Measurements from ENCODE around the gene AGAP5. TPM values are rescaled to one million over a fixed set of nuclear protein-coding genes. Genes with fewer than 3 reads are reported as not detected.
"Not testable (repeated sequence)": the region's sequence is repeated elsewhere in the genome, so short reads cannot be mapped to it uniquely, and the experiment has no call there.

The AGAP5 gene
- total and polyA plus RNA-seq, 7 donors, result 1.2 to 5.9 (median 4.7) TPM

DNA sequence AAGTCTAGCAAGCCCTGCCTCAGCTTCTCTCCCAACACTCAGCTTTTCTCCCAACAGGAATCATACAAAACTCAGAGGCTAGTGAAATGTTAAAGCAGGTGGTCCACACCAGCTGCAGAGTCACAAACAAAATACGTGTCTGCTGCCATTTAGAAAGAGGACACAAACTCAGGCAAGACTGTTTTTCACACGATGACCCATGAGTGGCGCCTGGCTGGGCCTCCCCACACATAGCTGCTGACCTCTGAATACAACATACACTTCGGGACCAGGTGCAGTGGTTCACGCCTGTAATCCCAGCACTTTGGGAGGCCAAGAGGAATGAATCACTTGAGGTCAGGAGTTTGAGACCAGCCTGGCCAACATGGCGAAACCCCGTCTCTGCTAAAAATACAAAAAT is 35.2 kb downstream of the AGAP5 start:
- H3K27ac ChIP-seq; H3K4me1 ChIP-seq; H3K27me3 ChIP-seq; intact Hi-C loops (cut with DNase I); H3K9me3 ChIP-seq; H3K36me3 ChIP-seq; DNase-seq; H3K4me3 ChIP-seq: not testable (repeated sequence)
- WGBS, 2 donors, result 89% methylated on average over 7 of the region's 7 CpGs

DNA sequence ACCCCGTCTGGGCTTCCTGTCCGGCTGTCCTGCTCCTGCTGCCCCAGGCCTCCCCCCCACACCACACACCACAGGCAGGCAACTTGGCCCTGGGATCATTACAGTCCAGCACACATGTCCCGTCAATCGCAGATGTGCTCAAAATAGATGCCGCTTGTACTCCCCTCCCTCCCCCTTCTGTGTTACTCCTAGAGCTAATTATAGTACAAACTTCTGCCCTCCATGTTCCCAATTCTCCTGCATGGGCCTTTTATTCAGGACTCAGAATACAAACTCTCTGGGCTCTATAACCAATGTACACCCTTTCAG is 42.0 kb downstream of the AGAP5 start, which contains the start of gene SYNPO2L:
TSS of gene SYNPO2L (minus strand) at position 40 of the 309 bp plus-strand sequence. CDS start 107 bp downstream, outside the sequence.
- H3K27me3 ChIP-seq, result no peaks in the 10 kb centered on the region
- peak within 1 kb of the TSS in 1 of 4 donors; percentile 52 for H3K27ac ChIP-seq
- H3K4me3 ChIP-seq, result no peak within 1 kb of the TSS
- H3K9me3 ChIP-seq, result no peaks in the 10 kb centered on the region
- intact Hi-C loops (cut with DNase I), result no loop called here
- WGBS, 2 donors, result 77 to 89% methylated on average over 5 of the region's 5 CpGs
- peaks cover 0 to 12% (median 7%) of the 10 kb centered on the region in 4 donors for H3K4me1 ChIP-seq
- no peak for DNase-seq
- no peak for TF ChIP-seq POLR2AphosphoS5 (IDR thresholded peaks at IDR 0.05)
- TF ChIP-seq, protein P1, sequence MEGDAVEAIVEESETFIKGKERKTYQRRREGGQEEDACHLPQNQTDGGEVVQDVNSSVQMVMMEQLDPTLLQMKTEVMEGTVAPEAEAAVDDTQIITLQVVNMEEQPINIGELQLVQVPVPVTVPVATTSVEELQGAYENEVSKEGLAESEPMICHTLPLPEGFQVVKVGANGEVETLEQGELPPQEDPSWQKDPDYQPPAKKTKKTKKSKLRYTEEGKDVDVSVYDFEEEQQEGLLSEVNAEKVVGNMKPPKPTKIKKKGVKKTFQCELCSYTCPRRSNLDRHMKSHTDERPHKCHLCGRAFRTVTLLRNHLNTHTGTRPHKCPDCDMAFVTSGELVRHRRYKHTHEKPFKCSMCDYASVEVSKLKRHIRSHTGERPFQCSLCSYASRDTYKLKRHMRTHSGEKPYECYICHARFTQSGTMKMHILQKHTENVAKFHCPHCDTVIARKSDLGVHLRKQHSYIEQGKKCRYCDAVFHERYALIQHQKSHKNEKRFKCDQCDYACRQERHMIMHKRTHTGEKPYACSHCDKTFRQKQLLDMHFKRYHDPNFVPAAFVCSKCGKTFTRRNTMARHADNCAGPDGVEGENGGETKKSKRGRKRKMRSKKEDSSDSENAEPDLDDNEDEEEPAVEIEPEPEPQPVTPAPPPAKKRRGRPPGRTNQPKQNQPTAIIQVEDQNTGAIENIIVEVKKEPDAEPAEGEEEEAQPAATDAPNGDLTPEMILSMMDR (IDR thresholded peaks at IDR 0.05), result no peak
- TF ChIP-seq EP300 (IDR thresholded peaks at IDR 0.05), result no peak
- TF ChIP-seq POLR2A (IDR thresholded peaks at IDR 0.05), result no peak
- H3K36me3 ChIP-seq, result no peaks in the 10 kb centered on the region

DNA sequence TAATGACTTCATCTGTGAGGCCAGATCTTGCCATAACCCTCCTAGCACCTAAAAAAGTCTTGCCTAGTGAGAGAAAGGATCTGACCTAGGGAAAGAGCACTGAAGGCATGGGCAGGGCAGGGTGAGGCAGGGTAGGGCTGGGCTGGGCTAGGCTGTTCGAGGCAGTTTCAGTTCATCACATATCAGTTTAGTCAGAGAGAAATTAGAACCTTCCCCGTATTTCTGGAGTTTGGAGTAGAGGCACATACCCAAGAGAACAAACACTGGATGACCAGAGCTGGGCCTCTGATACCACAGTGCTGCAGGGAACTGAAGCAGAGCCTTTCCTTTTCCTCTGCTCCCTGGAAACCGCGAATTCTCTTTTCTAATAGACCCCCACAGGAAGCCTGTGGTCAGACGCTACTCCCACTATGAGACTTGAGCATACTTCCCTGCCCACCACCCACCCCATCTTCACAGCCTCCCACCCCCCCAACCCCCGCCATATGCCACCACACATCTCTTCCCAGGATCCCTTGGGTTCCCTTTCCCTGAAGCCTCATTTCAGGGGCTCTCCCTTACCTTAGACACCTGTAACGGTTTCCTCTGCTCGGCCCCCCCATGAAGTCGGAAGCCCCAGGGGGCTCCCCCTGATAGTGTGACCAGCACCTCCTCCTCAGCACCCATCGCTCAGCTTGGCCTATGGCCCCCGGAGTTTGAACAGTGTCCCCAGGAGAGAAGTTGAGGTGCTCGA is 42.5 kb downstream of the AGAP5 start:
- Histone ChIP-seq H3K9me3 (no peaks in the 10 kb centered on the region), H3K27me3 (no peaks in the 10 kb centered on the region), H3K36me3 (no peaks in the 10 kb centered on the region), H3K4me1 (peaks cover 0 to 15% (median 7%) of the 10 kb centered on the region in 4 donors), H3K4me3 (no peak overlapping the region), H3K27ac (peak overlapping the region in 1 of 4 donors; percentile 52)
- TF ChIP-seq POLR2A (IDR thresholded peaks at IDR 0.05), result no peak
- TF ChIP-seq EP300 (IDR thresholded peaks at IDR 0.05), result no peak
- TF ChIP-seq POLR2AphosphoS5 (IDR thresholded peaks at IDR 0.05), result no peak
- TF ChIP-seq, protein P1 (IDR thresholded peaks at IDR 0.05), result no peak
- WGBS, 2 donors, result 56 to 71% methylated on average over 12 of the region's 12 CpGs
- intact Hi-C loops (cut with DNase I), result no loop called here
- DNase-seq, result no peak

DNA sequence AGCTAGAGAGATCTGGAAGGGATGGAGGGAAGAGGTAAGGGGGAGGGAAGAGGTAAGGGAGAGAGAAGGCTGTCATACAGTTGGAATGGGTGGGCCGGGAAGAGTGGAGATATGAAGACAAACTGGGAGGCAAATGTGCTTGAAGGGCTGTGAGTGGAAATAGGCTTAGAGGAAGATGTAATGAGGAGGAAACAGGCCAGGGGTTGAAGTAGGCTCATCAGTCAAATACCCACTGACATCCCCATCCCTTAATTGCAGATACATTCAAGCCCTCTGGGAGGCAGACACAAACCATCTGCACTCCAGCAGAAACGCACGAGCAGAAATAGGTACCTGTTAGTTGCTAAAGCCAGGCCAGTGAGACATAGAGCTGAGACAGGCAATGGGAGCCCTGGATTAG is 44.2 kb downstream of the AGAP5 start:
- Histone ChIP-seq H3K36me3 (no peaks in the 10 kb centered on the region), H3K27me3 (no peaks in the 10 kb centered on the region), H3K4me3 (no peak overlapping the region), H3K27ac (no peak overlapping the region), H3K4me1 (peaks cover 0 to 15% (median 7%) of the 10 kb centered on the region in 4 donors), H3K9me3 (no peaks in the 10 kb centered on the region)
- 79 to 83% methylated on average over 3 of the region's 3 CpGs for WGBS, 2 donors
- intact Hi-C loops (cut with DNase I), result no loop called here
- no peak for DNase-seq
- no peak for TF ChIP-seq EP300 (IDR thresholded peaks at IDR 0.05)
- TF ChIP-seq, protein P1 (IDR thresholded peaks at IDR 0.05), result no peak
- no peak for TF ChIP-seq POLR2A (IDR thresholded peaks at IDR 0.05)
- TF ChIP-seq POLR2AphosphoS5 (IDR thresholded peaks at IDR 0.05), result no peak

- H3K27ac ChIP-seq, result no peak overlapping the region
- no peak for TF ChIP-seq POLR2A (IDR thresholded peaks at IDR 0.05)
- no peak for TF ChIP-seq POLR2AphosphoS5 (IDR thresholded peaks at IDR 0.05)
- TF ChIP-seq, protein P1 (IDR thresholded peaks at IDR 0.05), result no peak
- no peak for TF ChIP-seq EP300 (IDR thresholded peaks at IDR 0.05)
- peaks cover 0 to 20% (median 11%) of the 10 kb centered on the region in 4 donors for H3K4me1 ChIP-seq
- no peaks in the 10 kb centered on the region for H3K27me3 ChIP-seq
- DNase-seq, result no peak
- no peaks in the 10 kb centered on the region for H3K36me3 ChIP-seq
- 93 to 94% methylated on average over 11 of the region's 11 CpGs for WGBS, 2 donors
- no peak overlapping the region for H3K4me3 ChIP-seq
- intact Hi-C loops (cut with DNase I), result no loop called here
- no peaks in the 10 kb centered on the region for H3K9me3 ChIP-seq
Observed at GRCh38 chr10:73653195-73653594, 44.7 kb downstream of the AGAP5 start.
